ENCODE results near the gene HCRT. TPM values are rescaled to one million over a fixed set of nuclear protein-coding genes. Genes with fewer than 3 reads are reported as not detected.
A peak's percentile ranks its signal among the peaks of the same experiment; 100 is the strongest.
"Not testable (repeated sequence)": the region's sequence is repeated elsewhere in the genome, so short reads cannot be mapped to it uniquely, and the experiment has no call there.

HCRT gene
- total RNA-seq, 1 donor: not detected

DNA sequence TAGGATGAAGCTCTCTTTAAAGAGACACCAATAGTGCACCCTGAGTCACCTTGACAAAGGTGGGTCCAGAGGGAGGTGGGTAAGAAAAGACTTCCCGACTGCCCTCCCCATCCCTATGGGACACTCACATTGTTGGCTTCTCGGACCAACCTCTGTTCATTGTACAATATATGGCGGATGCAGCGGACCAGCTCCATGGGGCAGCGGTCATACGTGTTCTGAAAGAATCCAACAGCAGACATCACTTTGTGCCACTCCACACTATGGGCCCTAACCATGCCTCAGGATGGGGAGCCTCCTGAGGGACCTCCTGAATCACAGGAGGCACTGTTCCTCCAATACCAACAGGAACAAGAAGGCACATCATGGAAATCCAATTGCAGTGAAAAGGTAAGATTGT, 39.4 kb upstream of the HCRT start:
- TF ChIP-seq, protein P1, sequence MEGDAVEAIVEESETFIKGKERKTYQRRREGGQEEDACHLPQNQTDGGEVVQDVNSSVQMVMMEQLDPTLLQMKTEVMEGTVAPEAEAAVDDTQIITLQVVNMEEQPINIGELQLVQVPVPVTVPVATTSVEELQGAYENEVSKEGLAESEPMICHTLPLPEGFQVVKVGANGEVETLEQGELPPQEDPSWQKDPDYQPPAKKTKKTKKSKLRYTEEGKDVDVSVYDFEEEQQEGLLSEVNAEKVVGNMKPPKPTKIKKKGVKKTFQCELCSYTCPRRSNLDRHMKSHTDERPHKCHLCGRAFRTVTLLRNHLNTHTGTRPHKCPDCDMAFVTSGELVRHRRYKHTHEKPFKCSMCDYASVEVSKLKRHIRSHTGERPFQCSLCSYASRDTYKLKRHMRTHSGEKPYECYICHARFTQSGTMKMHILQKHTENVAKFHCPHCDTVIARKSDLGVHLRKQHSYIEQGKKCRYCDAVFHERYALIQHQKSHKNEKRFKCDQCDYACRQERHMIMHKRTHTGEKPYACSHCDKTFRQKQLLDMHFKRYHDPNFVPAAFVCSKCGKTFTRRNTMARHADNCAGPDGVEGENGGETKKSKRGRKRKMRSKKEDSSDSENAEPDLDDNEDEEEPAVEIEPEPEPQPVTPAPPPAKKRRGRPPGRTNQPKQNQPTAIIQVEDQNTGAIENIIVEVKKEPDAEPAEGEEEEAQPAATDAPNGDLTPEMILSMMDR (IDR thresholded peaks at IDR 0.05; ENCODE audit: insufficient read depth, low read depth, low read length): no peak
- no peak for DNase-seq (ENCODE audit: low read depth)
- no peak overlapping the region for H3K4me3 ChIP-seq (ENCODE audit: low read depth, low read length)

DNA sequence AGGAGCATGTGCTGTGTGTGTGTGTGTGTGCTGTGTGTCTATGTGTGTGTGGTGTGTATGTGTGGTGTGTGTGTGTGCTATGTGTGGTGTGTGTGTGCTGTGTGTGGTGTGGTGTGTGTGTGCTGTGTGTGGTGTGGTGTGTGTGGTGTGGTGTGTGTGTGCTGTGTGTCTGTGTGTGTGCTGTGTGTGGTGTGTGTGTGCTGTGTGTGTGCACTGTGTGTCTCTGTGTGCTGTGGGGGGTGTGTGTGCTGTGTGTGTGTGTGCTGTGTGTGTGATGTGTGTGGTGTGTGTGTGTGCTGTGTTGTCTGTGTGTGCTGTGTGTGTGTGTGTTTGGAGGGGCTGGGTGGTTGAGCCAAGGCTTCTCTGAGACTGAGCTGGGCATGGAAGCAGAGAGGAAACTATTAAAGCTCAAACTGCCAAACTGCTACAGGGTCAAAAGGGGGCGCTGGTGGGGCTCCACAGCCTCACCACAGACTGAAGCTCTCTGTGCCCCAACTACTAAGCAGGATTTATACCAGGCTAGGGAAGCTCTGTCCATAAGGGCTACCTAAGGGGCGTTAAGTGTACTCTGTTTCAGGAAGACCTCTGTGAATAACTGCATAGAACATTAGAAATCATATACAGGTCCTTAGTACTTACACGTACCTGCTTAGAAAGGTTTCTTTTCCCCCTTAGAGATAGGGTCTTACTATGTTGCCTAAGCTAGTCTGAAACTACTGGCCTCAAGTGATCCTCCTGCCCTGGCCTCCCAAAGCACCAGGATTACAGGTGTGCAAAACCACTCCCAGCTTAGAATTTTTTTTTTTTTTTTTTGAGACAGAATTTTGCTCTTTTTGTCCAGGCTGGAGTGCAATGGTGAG, 36.9 kb upstream of the HCRT start:
- H3K4me3 ChIP-seq (ENCODE audit: low read depth, low read length): no peak overlapping the region
- DNase-seq (ENCODE audit: low read depth): peak; percentile 75
- TF ChIP-seq, protein P1 (IDR thresholded peaks at IDR 0.05; ENCODE audit: insufficient read depth, low read depth, low read length): peak; percentile 88

DNA sequence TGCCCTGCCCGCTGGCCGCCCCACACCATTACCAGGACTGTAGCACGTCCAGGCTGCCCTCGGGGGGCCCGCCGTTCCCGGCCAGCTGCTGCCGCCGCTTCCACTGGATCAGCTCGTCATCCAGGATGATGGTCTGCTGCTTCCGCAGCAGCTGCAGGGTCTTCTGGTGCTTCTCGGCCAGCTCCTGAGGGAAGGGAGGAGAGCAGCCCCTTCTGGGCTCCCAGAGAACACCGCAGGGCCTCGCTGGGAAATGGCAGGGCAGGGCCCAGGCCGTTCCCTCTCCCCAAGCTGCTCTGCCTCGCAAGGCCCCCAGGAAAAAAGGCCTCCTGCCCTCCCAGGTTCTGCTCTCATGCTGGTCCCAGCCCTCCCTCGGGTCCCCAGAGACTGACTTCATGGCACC, 34.0 kb upstream of the HCRT start:
- not testable (repeated sequence) for H3K4me3 ChIP-seq (ENCODE audit: low read depth, low read length); DNase-seq (ENCODE audit: low read depth)

DNA sequence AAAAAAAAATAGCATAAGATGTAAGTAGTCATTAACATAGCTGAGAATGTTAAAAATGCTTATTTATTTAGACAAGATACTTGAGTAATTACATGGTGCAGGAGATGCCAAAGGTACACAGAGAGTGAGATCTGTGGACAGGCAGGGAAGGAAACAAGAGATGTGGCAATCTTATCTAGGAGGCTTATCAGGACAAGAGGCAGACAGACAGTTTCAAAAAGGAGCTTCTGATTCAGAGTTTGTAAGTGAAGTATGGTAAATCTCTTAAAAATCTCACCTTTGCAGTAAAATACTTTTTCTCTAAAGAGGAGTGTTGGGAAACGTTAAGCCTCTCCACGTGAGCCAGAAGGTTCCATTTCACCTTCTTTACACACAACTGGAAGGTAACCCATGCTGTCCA, 28.9 kb upstream of the HCRT start:
- no peak for DNase-seq (ENCODE audit: low read depth)
- TF ChIP-seq, protein P1 (IDR thresholded peaks at IDR 0.05; ENCODE audit: insufficient read depth, low read depth, low read length): no peak
- no peak overlapping the region for H3K4me3 ChIP-seq (ENCODE audit: low read depth, low read length)

DNA sequence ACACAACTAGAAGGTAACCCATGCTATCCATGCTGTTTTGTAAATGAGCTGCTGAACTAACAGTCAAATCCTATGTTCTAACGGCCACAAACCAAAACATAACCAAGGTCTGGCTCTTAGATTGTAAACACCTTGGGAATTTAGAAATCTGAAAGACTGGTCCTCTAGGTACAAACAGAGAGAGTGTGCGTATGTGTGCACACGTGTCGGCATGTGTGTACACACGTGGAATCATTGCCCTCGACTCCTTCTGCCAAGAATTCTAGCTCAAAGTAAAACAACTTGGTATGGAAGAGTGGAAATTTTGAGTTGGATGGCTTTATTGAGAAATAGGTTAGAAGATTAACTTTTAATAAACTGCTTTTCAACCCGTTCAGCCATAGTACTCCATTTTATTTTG, 27.1 kb upstream of the HCRT start:
- DNase-seq (ENCODE audit: low read depth): peak; percentile 8
- TF ChIP-seq, protein P1 (IDR thresholded peaks at IDR 0.05; ENCODE audit: insufficient read depth, low read depth, low read length): no peak

DNA sequence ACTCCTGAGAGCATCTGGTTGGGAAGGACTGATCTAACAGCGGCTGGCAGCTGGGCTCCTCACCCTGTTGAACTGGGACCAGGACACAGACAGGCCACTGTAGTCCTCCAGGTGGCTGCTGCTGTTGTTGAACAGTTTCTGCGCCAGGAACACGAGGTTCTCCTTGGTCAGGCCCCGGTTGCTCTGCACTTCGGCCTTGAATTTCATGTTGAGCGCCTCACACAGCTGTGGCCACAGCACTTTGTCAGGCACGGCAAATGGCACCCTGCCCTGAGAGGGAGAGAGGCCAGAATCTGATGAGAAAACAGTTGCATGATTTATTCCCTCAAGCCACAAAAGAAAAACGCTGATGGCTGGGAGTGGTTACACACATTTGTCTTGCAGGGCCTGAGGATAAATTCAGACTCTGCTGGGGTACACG, 26.7 kb upstream of the HCRT start:
- not testable (repeated sequence) for H3K4me3 ChIP-seq (ENCODE audit: low read depth, low read length)
- peak; percentile 8 for DNase-seq (ENCODE audit: low read depth)

More for the DNA sequence above, 27.1 kb upstream of the HCRT start:
- no peak overlapping the region for H3K4me3 ChIP-seq (ENCODE audit: low read depth, low read length)

DNA sequence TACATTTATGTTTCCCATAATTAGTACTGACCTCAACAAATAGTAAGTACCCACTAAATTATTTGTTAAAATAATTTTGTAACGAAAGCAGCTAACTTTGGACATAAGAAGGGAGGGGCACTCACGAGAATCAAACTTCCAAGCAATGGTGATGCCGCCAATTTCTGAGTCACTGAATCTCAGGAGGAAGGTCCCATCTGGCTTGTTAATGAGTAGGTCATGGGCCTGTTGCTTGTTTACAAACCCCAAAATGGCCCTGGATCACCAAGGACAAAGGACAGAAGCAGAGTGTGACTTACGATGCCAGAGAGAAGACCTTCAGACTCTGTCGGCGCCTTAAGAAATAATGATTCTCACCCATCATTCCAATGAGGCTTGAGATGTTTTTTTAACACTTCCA, 24.8 kb upstream of the HCRT start:
- H3K4me3 ChIP-seq (ENCODE audit: low read depth, low read length): no peak overlapping the region
- TF ChIP-seq, protein P1 (IDR thresholded peaks at IDR 0.05; ENCODE audit: insufficient read depth, low read depth, low read length): no peak
- DNase-seq (ENCODE audit: low read depth): no peak

DNA sequence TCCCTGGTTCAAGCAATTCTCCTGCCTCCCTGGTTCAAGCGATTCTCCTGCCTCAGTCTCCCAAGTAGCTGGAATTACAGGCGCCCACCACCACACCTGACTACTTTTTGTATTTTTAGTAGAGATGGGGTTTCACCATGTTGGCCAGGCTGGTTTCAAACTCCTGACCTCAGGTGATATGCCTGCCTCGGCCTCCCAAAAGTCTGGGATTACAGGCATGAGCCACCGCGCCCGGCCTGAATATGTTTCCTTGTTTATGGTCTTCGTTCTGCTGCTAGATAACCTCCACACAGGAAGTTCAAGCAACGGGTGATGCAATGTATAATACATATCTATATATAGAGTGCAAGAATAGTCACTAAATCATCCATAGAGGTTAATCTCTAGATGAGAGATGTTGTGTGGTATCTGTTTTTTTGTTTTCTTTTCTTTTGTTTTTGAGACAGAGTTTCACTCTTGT, 20.9 kb upstream of the HCRT start:
- not testable (repeated sequence) for H3K4me3 ChIP-seq (ENCODE audit: low read depth, low read length)
- peak; percentile 26 for DNase-seq (ENCODE audit: low read depth)

Measured in fibroblast of villous mesenchyme (primary cell).